SK-N-SH (cell line): Measurements from ENCODE around the gene P2RY14. TPM values are rescaled to one million over a fixed set of nuclear protein-coding genes. Genes with fewer than 3 reads are reported as not detected.
"Not testable (repeated sequence)": the region's sequence is repeated elsewhere in the genome, so short reads cannot be mapped to it uniquely, and the experiment has no call there.

Source experiments
- CTCF ChIA-PET: fragments of 300-600, 350-600 bp; formaldehyde crosslinking; extraction: SDS; loops from one replicate; lab custom pipeline; 2021; lab: Yijun Ruan, JAX
- POLR2A ChIA-PET: fragments of 350-600 bp; sonication (Branson Sonifier 250); formaldehyde crosslinking; extraction: SDS; loops from one replicate; lab custom pipeline; 2020; ENCODE audit warnings: antibody characterized with exemption, inconsistent platforms; lab: Yijun Ruan, JAX
- DNase-seq: peaks from one replicate; pipeline ENCODE4 v3.0.0; 2012
- H2AFZ ChIP-seq: fragments of 200-600 bp; sonication (generic); 2 replicates; pipeline ENCODE4 v1.8.1; 2016; ENCODE audit warnings: antibody characterized with exemption, mild to moderate bottlenecking, low read depth
- H3F3A ChIP-seq: fragments of 200-600 bp; sonication (generic); replicated peaks from 2 replicates; pipeline ENCODE3; 2016; ENCODE audit warnings: antibody characterized with exemption, mild to moderate bottlenecking; ENCODE audit not compliant: insufficient read depth
- H3K27ac ChIP-seq, 2 experiments: fragments of 200-500 bp in 1 of 2; fragments of 200-600 bp in 1 of 2; sonication (Bioruptor generic) in 1 of 2; sonication (generic), shearing (Covaris generic) in 1 of 2; 2 replicates each; pipeline versions ENCODE4 v1.5.1 to v1.6.1; 2014 to 2016; ENCODE audit warnings: low read depth in 2 of 2, inconsistent platforms in 1 of 2, low read length in 1 of 2, mild to moderate bottlenecking in 1 of 2, mixed read lengths in 1 of 2
- H3K27me3 ChIP-seq: fragments of 200-600 bp; sonication (generic), shearing (Covaris generic); 2 replicates; pipeline ENCODE4 v1.6.1; 2016; ENCODE audit warnings: mixed run types; ENCODE audit not compliant: insufficient read depth
- H3K36me3 ChIP-seq, 2 experiments: fragments of 200-500 bp in 1 of 2; fragments of 200-600 bp in 1 of 2; sonication (Bioruptor generic) in 1 of 2; sonication (generic) in 1 of 2; replicated peaks in 1 of 2; 2 replicates each; pipeline versions ENCODE3 to v1.5.1; 2014 to 2016; ENCODE audit warnings: low read length in 1 of 2, mild to moderate bottlenecking in 1 of 2; ENCODE audit not compliant: insufficient read depth in 2 of 2, control insufficient read depth in 1 of 2
- H3K4me1 ChIP-seq, 2 experiments: fragments of 200-500 bp in 1 of 2; fragments of 200-600 bp in 1 of 2; sonication (Bioruptor generic) in 1 of 2; sonication (generic), shearing (Covaris generic) in 1 of 2; 2 replicates each; pipeline versions ENCODE4 v1.5.1 to v1.6.1; 2014 to 2016; ENCODE audit warnings: low read depth in 1 of 2, low read length in 1 of 2, mixed run types in 1 of 2; ENCODE audit not compliant: insufficient read depth in 2 of 2, control insufficient read depth in 1 of 2
- H3K4me2 ChIP-seq: fragments of 200-600 bp; sonication (generic), shearing (Covaris generic); 2 replicates; pipeline ENCODE4 v1.6.1; 2017; ENCODE audit warnings: mixed run types
- H3K4me3 ChIP-seq, 2 experiments: fragments of 200-500 bp in 1 of 2; fragments of 200-600 bp in 1 of 2; sonication (Bioruptor generic) in 1 of 2; sonication (generic), shearing (Covaris generic) in 1 of 2; 2 replicates each; pipeline versions ENCODE4 v1.5.1 to v1.8.1; 2014 to 2016; ENCODE audit warnings: low read depth in 2 of 2, inconsistent platforms in 1 of 2, low read length in 1 of 2, mild to moderate bottlenecking in 1 of 2, mixed read lengths in 1 of 2, moderate library complexity in 1 of 2
- H3K79me2 ChIP-seq: fragments of 200-600 bp; sonication (generic); 2 replicates; pipeline ENCODE4 v1.8.1; 2017; ENCODE audit warnings: mild to moderate bottlenecking; ENCODE audit not compliant: insufficient read depth
- H3K9ac ChIP-seq: fragments of 200-600 bp; sonication (generic); 2 replicates; pipeline ENCODE4 v1.6.1; 2017; ENCODE audit warnings: mixed run types
- H3K9me2 ChIP-seq: fragments of 200-600 bp; sonication (generic); 2 replicates; pipeline ENCODE4 v1.6.1; 2017; ENCODE audit warnings: mixed run types
- H3K9me3 ChIP-seq: fragments of 200-600 bp; sonication (generic); 2 replicates; pipeline ENCODE4 v1.6.1; 2017; ENCODE audit warnings: mixed run types, mild to moderate bottlenecking, moderate library complexity
- H4K20me1 ChIP-seq: fragments of 200-600 bp; sonication (generic); 2 replicates; pipeline ENCODE4 v1.6.1; 2017; ENCODE audit warnings: mild to moderate bottlenecking, mixed run types; ENCODE audit not compliant: insufficient read depth
- CHD2 ChIP-seq: fragments of 150-350 bp; IDR thresholded peaks from 2 replicates; pipeline ENCODE4 v1.6.1; 2018; ENCODE audit warnings: low read length; ENCODE audit not compliant: partially characterized antibody
- FOSL2 ChIP-seq: IDR thresholded peaks from 2 replicates; pipeline ENCODE4 v1.4.0; 2012; ENCODE audit warnings: low read depth, mild to moderate bottlenecking, moderate library complexity, borderline replicate concordance
- GATA2 ChIP-seq: sonication (generic); formaldehyde crosslinking; IDR thresholded peaks from 2 replicates; pipeline ENCODE4 v1.5.0; 2020; ENCODE audit warnings: mild to moderate bottlenecking, missing genetic modification reagents
- NRF1 ChIP-seq: IDR thresholded peaks from 2 replicates; pipeline ENCODE4 v1.6.1; 2012; ENCODE audit warnings: low read depth, mild to moderate bottlenecking, low read length
- PBX3 ChIP-seq: IDR thresholded peaks from 2 replicates; pipeline ENCODE4; 2012
- REST ChIP-seq: IDR thresholded peaks from 2 replicates; pipeline ENCODE4 v1.6.1; 2012; ENCODE audit warnings: mild to moderate bottlenecking, low read depth, low read length, moderate library complexity
- SIN3A ChIP-seq: IDR thresholded peaks from 2 replicates; pipeline ENCODE4 v1.6.1; 2012; ENCODE audit warnings: low read depth, mild to moderate bottlenecking, low read length, moderate library complexity, borderline replicate concordance
- TAF1 ChIP-seq: IDR thresholded peaks from 2 replicates; pipeline ENCODE4 v1.6.1; 2012; ENCODE audit warnings: low read depth, mild to moderate bottlenecking, low read length, moderate library complexity, borderline replicate concordance
- WGBS: methylation state at CpG from one replicate; pipeline ENCODE4 v1.1.6; 2017; ENCODE audit warnings: low lambda C conversion rate; 5-methylcytosine and 5-hydroxymethylcytosine counted together
- polyA plus RNA-seq, 3 experiments: library from polyadenylated mRNA; depleted of rRNA; stranded (reverse); fragments of >200 nt; gene quantifications; 2 replicates each; pipeline ENCODE4 v1.2.3, GENCODE V29; 2012

The P2RY14 gene
- polyA plus RNA-seq, 1 of the 3 experiments (the other 2 are of a cell fraction), result not detected

GRCh38 chr3:151248772-151249337, 29.5 kb downstream of the P2RY14 start (continued):
- TF ChIP-seq REST (no peak), NRF1 (no peak), TAF1 (no peak), FOSL2 (no peak), PBX3 (no peak)

GRCh38 chr3:151242006-151242405, 36.3 kb downstream of the P2RY14 start:
- H3K4me2 ChIP-seq, H3K4me3 ChIP-seq, H4K20me1 ChIP-seq, DNase-seq, H3K9ac ChIP-seq, H3F3A ChIP-seq, H3K9me2 ChIP-seq, H3K36me3 ChIP-seq, H3K79me2 ChIP-seq, H3K4me1 ChIP-seq, H3K9me3 ChIP-seq, H3K27ac ChIP-seq, H3K27me3 ChIP-seq, H2AFZ ChIP-seq, CTCF ChIA-PET, POLR2A ChIA-PET: not testable (repeated sequence)
- 62% methylated on average over 6 of the region's 18 CpGs for WGBS

- POLR2A ChIA-PET, result no interaction called here
- Histone ChIP-seq H3K79me2 (no peaks in the 10 kb centered on the region), H3K36me3 (no peaks in the 10 kb centered on the region), H4K20me1 (no peaks in the 10 kb centered on the region), H3K27ac (no peak overlapping the region), H3K4me1 (no peaks in the 10 kb centered on the region; a peak in 1 of 4 replicates), H3K4me2 (no peak overlapping the region), H3K27me3 (no peaks in the 10 kb centered on the region; the same call in 1 of the 2 replicates), H3K9me2 (no peaks in the 10 kb centered on the region), H3F3A (peaks cover 4% of the 10 kb centered on the region), H3K4me3 (no peak overlapping the region), H3K9me3 (no peaks in the 10 kb centered on the region), H3K9ac (no peak overlapping the region), H2AFZ (no peak overlapping the region)
- 44% methylated on average over 7 of the region's 7 CpGs for WGBS
- TF ChIP-seq CHD2 (no peak), SIN3A (no peak), GATA2 (CRISPR knock-in tag) (no peak)
- DNase-seq, result no peak
- CTCF ChIA-PET, result no interaction called here
Observed at GRCh38 chr3:151236736-151237135, 41.6 kb downstream of the P2RY14 start.
